SIG-M5 treated with dmso at 0.1 percent for 504 hours (cell line): ENCODE measurements around the gene WDFY1.
A peak's percentile ranks its signal among the peaks of the same experiment; 100 is the strongest.
"Not testable (repeated sequence)": the region's sequence is repeated elsewhere in the genome, so short reads cannot be mapped to it uniquely, and the experiment has no call there.

Experiments
- DNase-seq: peaks from one replicate; lab custom pipeline; 2025; ENCODE audit not compliant: unreplicated experiment; lab: John Stamatoyannopoulos, UW

Gene WDFY1

GRCh38 chr2:223959688-223960087 lies 14.6 kb upstream of the WDFY1 start:
- DNase-seq: peak; percentile 42

- DNase-seq: peak; percentile 97
Measured at GRCh38 chr2:223957092-223957851, 12.1 kb upstream of the WDFY1 start, which contains the start of gene MRPL44. Gene MRPL44 (plus strand): TSS chr2:223957463. CDS start chr2:223957473, 10 bp downstream.

- DNase-seq: no peak
Measured at GRCh38 chr2:223956300-223956699, 11.2 kb upstream of the WDFY1 start.

GRCh38 chr2:223954401-223954800 lies 9.3 kb upstream of the WDFY1 start:
- DNase-seq: peak; percentile 41

- no peak for DNase-seq
Measured at GRCh38 chr2:223952280-223952968, 7.3 kb upstream of the WDFY1 start.

- DNase-seq: no peak
Measured at GRCh38 chr2:223950448-223951347, 5.6 kb upstream of the WDFY1 start.

- no peak for DNase-seq
Measured at GRCh38 chr2:223949241-223949840, 4.2 kb upstream of the WDFY1 start.

GRCh38 chr2:223947711-223948205 lies 2.6 kb upstream of the WDFY1 start:
- no peak for DNase-seq

GRCh38 chr2:223945755-223946154 lies 620 bp upstream of the WDFY1 start:
- DNase-seq: no peak

GRCh38 chr2:223944166-223944702 lies 901 bp downstream of the WDFY1 start:
- DNase-seq: peak; percentile 20

GRCh38 chr2:223943561-223944008 lies 1.6 kb downstream of the WDFY1 start:
- DNase-seq: no peak

GRCh38 chr2:223943135-223943534 lies 2.0 kb downstream of the WDFY1 start:
- no peak for DNase-seq

- DNase-seq: no peak
Measured at GRCh38 chr2:223941579-223942277, 3.4 kb downstream of the WDFY1 start.

GRCh38 chr2:223939438-223939837 lies 5.7 kb downstream of the WDFY1 start:
- DNase-seq: not testable (repeated sequence)

- no peak for DNase-seq
Measured at GRCh38 chr2:223937535-223937934, 7.6 kb downstream of the WDFY1 start.

GRCh38 chr2:223936862-223937326 lies 8.2 kb downstream of the WDFY1 start:
- DNase-seq: no peak

GRCh38 chr2:223935459-223936125 lies 9.5 kb downstream of the WDFY1 start:
- DNase-seq: no peak

GRCh38 chr2:223934870-223935269 lies 10.3 kb downstream of the WDFY1 start:
- DNase-seq: no peak
